PC-3 (cell line): ENCODE data around the gene IL21R. TPM values are rescaled to one million over a fixed set of nuclear protein-coding genes. Genes with fewer than 3 reads are reported as not detected.
"Not testable (repeated sequence)": the region's sequence is repeated elsewhere in the genome, so short reads cannot be mapped to it uniquely, and the experiment has no call there.

ENCODE experiments used
- ATAC-seq: fragments of 200-7000 bp; cut with Tn5 transposase; 2 replicates; pipeline ENCODE4 v1.9.1; 2020; ENCODE audit warnings: mild to moderate bottlenecking, moderate library complexity
- BruUV-seq: library from RNA; stranded (reverse); fragments of 400-500 nt; replicated peaks from 2 replicates; lab custom pipeline; 2021; lab: Mats Ljungman, UMichigan
- CTCF ChIA-PET: fragments of 300-600 bp; sonication (Branson Sonifier 250); formaldehyde crosslinking; loops from one replicate; lab custom pipeline; 2022; ENCODE audit warnings: antibody characterized with exemption; lab: Charles Lee
- POLR2A ChIA-PET: fragments of 300-600 bp; sonication (Branson Sonifier 250); formaldehyde crosslinking; loops from one replicate; lab custom pipeline; 2022; ENCODE audit warnings: antibody characterized with exemption; ENCODE audit not compliant: unreplicated experiment; lab: Charles Lee
- DNase-seq: peaks from one replicate; pipeline ENCODE4 v3.0.0-alpha.2; 2015
- H2AFZ ChIP-seq: fragments of 300-600 bp; sonication (generic); 2 replicates; pipeline ENCODE4 v1.6.0; 2016; ENCODE audit warnings: antibody characterized with exemption, low read length
- H3F3A ChIP-seq: fragments of 300-600 bp; sonication (generic); one replicate; pipeline ENCODE4 v1.6.0; 2017; ENCODE audit warnings: antibody characterized with exemption, low read length, control low read depth, mild to moderate bottlenecking; ENCODE audit not compliant: unreplicated experiment
- H3K27ac ChIP-seq: fragments of 300-600 bp; sonication (generic); 2 replicates; pipeline ENCODE4 v1.5.1; 2016; ENCODE audit warnings: mild to moderate bottlenecking, low read length
- H3K27me3 ChIP-seq: fragments of 300-600 bp; sonication (generic); 2 replicates; pipeline ENCODE4 v1.6.1; 2016; ENCODE audit warnings: low read length, mixed read lengths
- H3K36me3 ChIP-seq: fragments of 300-600 bp; sonication (generic); 2 replicates; pipeline ENCODE4 v1.6.1; 2016; ENCODE audit warnings: low read depth, mixed run types, low read length, mixed read lengths
- H3K4me1 ChIP-seq: fragments of 300-600 bp; sonication (generic); 2 replicates; pipeline ENCODE4 v1.5.1; 2016; ENCODE audit warnings: low read length; ENCODE audit not compliant: insufficient read depth
- H3K4me2 ChIP-seq: fragments of 300-600 bp; sonication (generic); 2 replicates; pipeline ENCODE4 v1.6.0; 2016; ENCODE audit warnings: low read length
- H3K4me3 ChIP-seq: fragments of 300-600 bp; sonication (generic); 2 replicates; pipeline ENCODE4 v1.5.1; 2016; ENCODE audit warnings: mild to moderate bottlenecking, low read length, mixed read lengths
- H3K79me2 ChIP-seq: fragments of 300-600 bp; sonication (generic); 2 replicates; pipeline ENCODE4 v1.6.1; 2017; ENCODE audit warnings: low read length, mixed read lengths
- H3K9ac ChIP-seq: fragments of 300-600 bp; sonication (generic); 2 replicates; pipeline ENCODE4 v1.6.0; 2016; ENCODE audit warnings: mild to moderate bottlenecking, low read length
- H3K9me2 ChIP-seq: fragments of 300-600 bp; sonication (generic); replicated peaks from 2 replicates; pipeline ENCODE4 v1.6.1; 2016; ENCODE audit warnings: mixed run types, low read length, mixed read lengths
- H3K9me3 ChIP-seq: fragments of 300-600 bp; sonication (generic); 2 replicates; pipeline ENCODE4 v1.6.1; 2016; ENCODE audit warnings: low read length, mixed read lengths
- H4K20me1 ChIP-seq: fragments of 300-600 bp; sonication (generic); 2 replicates; pipeline ENCODE4 v1.6.1; 2016; ENCODE audit warnings: low read length, mixed read lengths
- CTCF ChIP-seq: fragments of 300-600 bp; sonication (generic); conservative IDR thresholded peaks from 2 replicates; pipeline ENCODE4 v1.5.1; 2017; ENCODE audit warnings: antibody characterized with exemption, low read depth, mild to moderate bottlenecking, low read length
- EZH2 ChIP-seq: fragments of 300-600 bp; sonication (generic); IDR thresholded peaks from one replicate; pipeline ENCODE4 v1.6.1; 2017; ENCODE audit warnings: antibody characterized with exemption, mild to moderate bottlenecking, low read length; ENCODE audit not compliant: unreplicated experiment
- EZH2phosphoT487 ChIP-seq: fragments of 300-600 bp; sonication (generic); IDR thresholded peaks from 2 replicates; pipeline ENCODE4 v1.6.1; 2018; ENCODE audit warnings: mild to moderate bottlenecking, antibody characterized with exemption, low read length, borderline replicate concordance
- intact Hi-C: fragments of 100-400 bp; cut with micrococcal nuclease; formaldehyde crosslinking; loops from 2 replicates; pipeline ENCODE4 v1.9.0; 2023
- total RNA-seq: library from RNA; depleted of rRNA; stranded (reverse); fragments of >200 nt; gene quantifications from 2 replicates; pipeline ENCODE4 v1.2.3, GENCODE V29; 2014

IL21R gene
- total RNA-seq, 1 experiment from 2014 or later, result 0.55 TPM

- Histone ChIP-seq H3K36me3 (no peaks in the 10 kb centered on the region), H3K9me2 (no peaks in the 10 kb centered on the region), H3K9me3 (no peaks in the 10 kb centered on the region), H3F3A (no peaks in the 10 kb centered on the region), H3K9ac (no peak overlapping the region), H3K4me2 (no peak overlapping the region), H3K79me2 (no peaks in the 10 kb centered on the region), H4K20me1 (no peaks in the 10 kb centered on the region), H2AFZ (no peak overlapping the region), H3K4me1 (peaks cover 3% of the 10 kb centered on the region; the same call in 1 of the 2 replicates), H3K27ac (no peak overlapping the region), H3K27me3 (no peaks in the 10 kb centered on the region), H3K4me3 (no peak overlapping the region)
- DNase-seq (no peak), ATAC-seq (no peak)
- TF ChIP-seq CTCF, result no peak
- no peak for TF ChIP-seq EZH2
- TF ChIP-seq EZH2phosphoT487, result no peak
- intact Hi-C loops, result no loop called here
- ChIA-PET POLR2A (no interaction called here), CTCF (interaction anchor here (0.7 kb wide), 1 partner anchor 59 kb away, joined by 3 read pairs; no protein-coding TSS in a partner anchor)
- BruUV-seq, result no TSS peak
Measured at GRCh38 chr16:27434141-27435051, 32.4 kb downstream of the IL21R start.

DNA sequence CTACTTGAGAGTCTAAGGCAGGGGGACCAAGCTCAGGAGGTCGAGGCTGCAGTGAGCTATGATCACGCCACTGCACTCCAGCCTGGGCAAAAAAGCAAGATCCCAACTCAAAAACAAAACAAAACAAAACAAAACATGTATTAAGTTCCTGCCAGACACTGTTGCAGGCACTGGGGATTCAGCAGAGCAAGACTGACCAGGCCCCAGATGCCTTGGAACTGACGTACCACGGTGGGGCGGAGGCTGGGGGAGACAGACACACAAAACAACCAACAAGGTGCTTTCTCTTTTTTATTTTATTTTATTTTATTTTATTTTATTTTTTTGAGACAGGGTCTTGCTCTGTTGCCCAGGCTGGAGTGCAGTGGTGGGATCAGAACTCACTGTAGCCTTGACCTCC is 33.2 kb downstream of the IL21R start:
- CTCF ChIA-PET, result interaction anchor here (0.7 kb wide), 1 partner anchor 60 kb away, joined by 3 read pairs; no protein-coding TSS in a partner anchor
- POLR2A ChIA-PET, result not testable (repeated sequence)

DNA sequence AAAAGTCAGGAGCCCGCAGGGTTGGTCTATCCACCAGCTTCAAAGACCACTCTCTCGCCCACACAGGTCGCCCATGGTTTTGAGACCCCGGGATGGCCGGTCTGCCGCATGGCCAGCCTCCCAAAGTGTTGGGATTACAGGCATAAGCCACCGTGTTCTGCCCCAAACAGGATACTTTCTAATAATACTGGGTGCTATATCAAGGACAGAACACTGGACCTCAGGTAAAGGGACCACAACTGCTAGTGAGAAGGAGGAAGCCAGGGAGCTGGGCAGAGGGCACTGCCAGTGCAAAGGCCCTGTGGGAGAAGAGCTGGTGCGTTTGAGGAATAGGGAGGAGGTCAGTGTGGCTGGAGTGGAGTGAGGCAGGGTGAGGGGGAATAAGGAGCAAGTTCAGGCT is 34.1 kb downstream of the IL21R start:
- POLR2A ChIA-PET, result no interaction called here
- TF ChIP-seq CTCF (no peak), EZH2phosphoT487 (no peak), EZH2 (no peak)
- no TSS peak for BruUV-seq

More for the DNA sequence above, 33.2 kb downstream of the IL21R start:
- H3F3A ChIP-seq, H2AFZ ChIP-seq, H3K4me2 ChIP-seq, H3K9ac ChIP-seq, H3K27ac ChIP-seq, H3K4me3 ChIP-seq, H3K79me2 ChIP-seq, H3K36me3 ChIP-seq, H4K20me1 ChIP-seq, H3K9me2 ChIP-seq, DNase-seq, H3K4me1 ChIP-seq, H3K9me3 ChIP-seq, ATAC-seq, BruUV-seq, intact Hi-C loops, H3K27me3 ChIP-seq: not testable (repeated sequence)

More for the DNA sequence above, 34.1 kb downstream of the IL21R start:
- Histone ChIP-seq H3K9me2 (no peaks in the 10 kb centered on the region), H2AFZ (no peak overlapping the region), H3K27me3 (no peaks in the 10 kb centered on the region), H3K36me3 (no peaks in the 10 kb centered on the region), H3K27ac (no peak overlapping the region), H3K4me2 (no peak overlapping the region), H3F3A (no peaks in the 10 kb centered on the region), H3K4me3 (no peak overlapping the region), H3K9me3 (no peaks in the 10 kb centered on the region), H4K20me1 (no peaks in the 10 kb centered on the region), H3K4me1 (peaks cover 3% of the 10 kb centered on the region; the same call in 1 of the 2 replicates), H3K79me2 (no peaks in the 10 kb centered on the region), H3K9ac (no peak overlapping the region)
- DNase-seq, result no peak
- CTCF ChIA-PET, result no interaction called here
- ATAC-seq, result no peak
- intact Hi-C loops, result no loop called here
